Breast epithelium (tissue), 3 donors: ENCODE data around the gene PRRC2B.

Experiments used
- POLR2A ChIP-seq: fragments of 450-650 bp; IDR thresholded peaks from one replicate; pipeline ENCODE4 v1.6.1; 2016; ENCODE audit warnings: antibody characterized with exemption, mild to moderate bottlenecking, moderate library complexity
- POLR2AphosphoS5 ChIP-seq, 3 donors: sonication (generic); formaldehyde crosslinking; IDR thresholded peaks; one replicate each; pipeline ENCODE4 v1.6.1; 2017; ENCODE audit warnings: antibody characterized with exemption in 3 of 3
- TF ChIP-seq, protein P1 (sequence below), 3 donors: fragments of 450-650 bp; IDR thresholded peaks; one replicate each; pipeline ENCODE4 v1.5.1; 2016 to 2017; ENCODE audit warnings: antibody characterized with exemption in 3 of 3, mild to moderate bottlenecking in 3 of 3, moderate library complexity in 3 of 3

GRCh38 chr9:131421691-131422090, 27.8 kb downstream of the PRRC2B start:
- no peak for TF ChIP-seq POLR2A
- TF ChIP-seq, protein P1, sequence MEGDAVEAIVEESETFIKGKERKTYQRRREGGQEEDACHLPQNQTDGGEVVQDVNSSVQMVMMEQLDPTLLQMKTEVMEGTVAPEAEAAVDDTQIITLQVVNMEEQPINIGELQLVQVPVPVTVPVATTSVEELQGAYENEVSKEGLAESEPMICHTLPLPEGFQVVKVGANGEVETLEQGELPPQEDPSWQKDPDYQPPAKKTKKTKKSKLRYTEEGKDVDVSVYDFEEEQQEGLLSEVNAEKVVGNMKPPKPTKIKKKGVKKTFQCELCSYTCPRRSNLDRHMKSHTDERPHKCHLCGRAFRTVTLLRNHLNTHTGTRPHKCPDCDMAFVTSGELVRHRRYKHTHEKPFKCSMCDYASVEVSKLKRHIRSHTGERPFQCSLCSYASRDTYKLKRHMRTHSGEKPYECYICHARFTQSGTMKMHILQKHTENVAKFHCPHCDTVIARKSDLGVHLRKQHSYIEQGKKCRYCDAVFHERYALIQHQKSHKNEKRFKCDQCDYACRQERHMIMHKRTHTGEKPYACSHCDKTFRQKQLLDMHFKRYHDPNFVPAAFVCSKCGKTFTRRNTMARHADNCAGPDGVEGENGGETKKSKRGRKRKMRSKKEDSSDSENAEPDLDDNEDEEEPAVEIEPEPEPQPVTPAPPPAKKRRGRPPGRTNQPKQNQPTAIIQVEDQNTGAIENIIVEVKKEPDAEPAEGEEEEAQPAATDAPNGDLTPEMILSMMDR (IDR thresholded peaks at IDR 0.05), result no peak
- TF ChIP-seq POLR2AphosphoS5 (IDR thresholded peaks at IDR 0.05), result no peak
